GM19395 (cell line): Measurements from ENCODE around the gene OGDH.
"Not testable (repeated sequence)": the region's sequence is repeated elsewhere in the genome, so short reads cannot be mapped to it uniquely, and the experiment has no call there.

Source experiments
- ATAC-seq: cut with Tn5 transposase; IDR thresholded peaks from one replicate; pipeline ENCODE4 v1.9.1; 2021; ENCODE audit warnings: mild to moderate bottlenecking, moderate library complexity; ENCODE audit not compliant: unreplicated experiment

OGDH gene

DNA sequence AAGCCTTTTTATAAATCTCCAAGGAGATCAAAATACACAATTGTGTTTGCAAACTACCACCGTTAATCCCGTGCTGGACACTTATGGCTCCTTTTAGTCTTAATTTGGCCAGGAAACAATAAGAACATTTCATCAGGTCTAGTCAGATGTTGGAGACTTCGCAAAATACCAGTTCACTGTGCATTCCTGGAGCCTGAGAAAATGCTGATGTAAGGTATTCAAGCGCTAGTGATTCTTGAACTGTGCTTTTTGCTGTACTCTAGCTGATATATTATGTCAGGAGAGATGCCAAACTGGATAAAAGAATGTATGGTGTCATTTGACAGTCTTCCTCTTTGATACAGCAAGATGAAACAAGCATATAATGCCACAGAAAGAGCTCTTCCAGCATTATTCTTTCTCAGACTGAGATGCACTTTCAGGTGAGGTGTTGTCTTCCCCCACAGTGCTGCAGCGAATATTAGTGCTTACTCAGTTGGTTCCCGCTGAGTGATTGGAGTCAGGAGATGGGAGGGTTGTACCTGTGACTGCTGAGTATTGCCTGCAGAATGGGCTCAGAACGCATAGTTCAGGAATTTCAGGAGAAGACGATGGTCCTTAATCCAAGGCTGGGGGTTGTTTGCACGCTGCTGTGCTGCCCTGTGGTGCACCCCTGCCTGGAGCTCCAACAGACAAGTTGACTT, 59.2 kb downstream of the OGDH start:
- no peak for ATAC-seq

GRCh38 chr7:44666566-44666965, 60.1 kb downstream of the OGDH start:
- no peak for ATAC-seq

- ATAC-seq: no peak
These were observed 60.8 kb downstream of the OGDH start for GRCh38 chr7:44667190-44667589.

GRCh38 chr7:44671069-44671468, 64.6 kb downstream of the OGDH start:
- ATAC-seq: no peak

GRCh38 chr7:44673324-44673723, 66.9 kb downstream of the OGDH start:
- ATAC-seq: no peak

GRCh38 chr7:44673771-44674170, 67.3 kb downstream of the OGDH start:
- no peak for ATAC-seq

- no peak for ATAC-seq
These were observed 68.0 kb downstream of the OGDH start for GRCh38 chr7:44674381-44674780.

DNA sequence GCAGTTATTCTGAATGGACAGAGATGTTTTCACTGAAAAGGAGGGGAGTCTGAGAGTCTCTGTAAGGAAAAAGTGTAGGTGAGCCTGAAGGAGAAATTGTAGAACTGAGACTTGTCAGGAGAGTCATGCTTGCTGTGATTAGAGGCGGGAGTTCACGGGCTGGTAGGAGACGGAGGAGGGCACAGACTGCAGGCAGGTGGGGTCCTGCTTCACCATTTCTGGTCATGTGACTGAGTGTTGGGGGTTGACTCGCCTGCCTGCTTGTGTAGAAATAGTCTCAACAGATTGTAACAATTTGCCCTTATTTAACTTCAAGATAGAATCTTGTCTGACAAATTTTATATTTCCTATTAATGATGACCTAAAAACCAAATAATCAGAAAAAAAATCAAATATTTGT, 70.3 kb downstream of the OGDH start:
- ATAC-seq: no peak

- ATAC-seq: no peak
These were observed 71.7 kb downstream of the OGDH start for GRCh38 chr7:44678101-44678470.

GRCh38 chr7:44678471-44679179, 72.2 kb downstream of the OGDH start:
- no peak for ATAC-seq

GRCh38 chr7:44681645-44682044, 75.2 kb downstream of the OGDH start:
- no peak for ATAC-seq

- ATAC-seq: no peak
These were observed 79.3 kb downstream of the OGDH start for GRCh38 chr7:44685723-44686122.

- no peak for ATAC-seq
These were observed 83.0 kb downstream of the OGDH start for GRCh38 chr7:44689427-44689826.

DNA sequence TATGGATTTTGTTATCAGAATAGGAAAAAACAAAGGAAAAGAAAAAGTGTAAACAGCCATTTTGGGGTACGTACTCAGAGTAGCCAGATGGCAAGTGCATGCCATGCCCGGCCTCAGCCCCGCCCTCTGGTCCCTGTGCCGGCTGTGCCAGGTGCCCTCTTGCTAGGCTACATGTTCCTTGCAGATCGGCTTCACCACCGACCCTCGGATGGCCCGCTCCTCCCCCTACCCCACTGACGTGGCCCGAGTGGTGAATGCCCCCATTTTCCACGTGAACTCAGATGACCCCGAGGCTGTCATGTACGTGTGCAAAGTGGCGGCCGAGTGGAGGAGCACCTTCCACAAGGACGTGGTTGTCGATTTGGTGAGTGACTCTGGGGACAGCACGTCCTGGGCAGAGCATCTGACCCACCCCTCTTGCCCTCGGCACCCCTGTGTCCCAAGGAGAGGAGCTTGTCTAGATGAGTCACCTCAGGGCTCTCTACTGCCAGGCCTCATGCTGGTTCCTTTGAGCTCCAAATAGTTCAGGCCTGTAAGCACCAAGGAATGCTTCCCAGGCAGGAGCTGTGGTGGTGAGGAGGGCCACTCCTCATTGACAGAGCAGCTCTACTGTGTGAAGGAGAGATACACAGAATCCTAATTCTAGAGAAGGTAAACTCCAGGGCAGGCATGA, 87.3 kb downstream of the OGDH start:
- ATAC-seq: no peak

- no peak for ATAC-seq
These were observed 87.9 kb downstream of the OGDH start for GRCh38 chr7:44694326-44694725.

DNA sequence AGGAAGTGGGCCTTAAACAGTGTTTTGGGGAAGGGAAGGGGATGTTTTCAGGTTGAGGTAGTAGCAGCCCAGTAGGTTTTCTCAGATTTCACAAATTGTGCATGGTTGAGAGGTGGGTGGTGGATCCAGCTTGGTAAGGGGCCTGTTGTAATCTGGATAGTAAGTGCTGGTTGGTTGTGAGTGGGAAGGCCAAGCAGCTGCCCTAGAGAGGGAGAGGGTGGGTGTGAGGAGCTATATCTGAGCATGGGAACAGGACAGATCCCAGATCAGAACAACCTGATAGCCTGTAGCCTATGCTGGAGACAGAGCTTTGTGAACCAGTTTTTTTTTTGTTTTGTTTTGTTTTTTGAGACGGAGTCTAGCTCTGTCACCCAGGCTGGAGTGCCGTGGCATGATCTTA, 88.3 kb downstream of the OGDH start:
- no peak for ATAC-seq

- no peak for ATAC-seq
These were observed 89.3 kb downstream of the OGDH start for GRCh38 chr7:44695756-44696155.

DNA sequence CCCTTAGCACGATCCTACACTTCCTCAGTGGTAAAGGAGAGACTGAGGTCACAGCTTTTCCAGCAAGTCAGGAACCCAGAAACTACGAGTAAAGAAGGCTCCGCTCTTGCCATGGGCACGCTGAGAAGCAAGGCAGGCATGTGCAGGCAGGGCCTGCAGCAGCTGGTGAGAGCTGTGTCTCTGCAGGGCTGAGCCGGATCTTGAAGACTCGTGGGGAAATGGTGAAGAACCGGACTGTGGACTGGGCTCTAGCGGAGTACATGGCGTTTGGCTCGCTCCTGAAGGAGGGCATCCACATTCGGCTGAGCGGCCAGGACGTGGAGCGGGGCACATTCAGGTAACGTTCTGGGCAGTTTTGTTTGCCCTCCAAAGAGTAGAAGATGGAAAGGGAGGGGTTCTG, 90.3 kb downstream of the OGDH start:
- ATAC-seq: no peak

DNA sequence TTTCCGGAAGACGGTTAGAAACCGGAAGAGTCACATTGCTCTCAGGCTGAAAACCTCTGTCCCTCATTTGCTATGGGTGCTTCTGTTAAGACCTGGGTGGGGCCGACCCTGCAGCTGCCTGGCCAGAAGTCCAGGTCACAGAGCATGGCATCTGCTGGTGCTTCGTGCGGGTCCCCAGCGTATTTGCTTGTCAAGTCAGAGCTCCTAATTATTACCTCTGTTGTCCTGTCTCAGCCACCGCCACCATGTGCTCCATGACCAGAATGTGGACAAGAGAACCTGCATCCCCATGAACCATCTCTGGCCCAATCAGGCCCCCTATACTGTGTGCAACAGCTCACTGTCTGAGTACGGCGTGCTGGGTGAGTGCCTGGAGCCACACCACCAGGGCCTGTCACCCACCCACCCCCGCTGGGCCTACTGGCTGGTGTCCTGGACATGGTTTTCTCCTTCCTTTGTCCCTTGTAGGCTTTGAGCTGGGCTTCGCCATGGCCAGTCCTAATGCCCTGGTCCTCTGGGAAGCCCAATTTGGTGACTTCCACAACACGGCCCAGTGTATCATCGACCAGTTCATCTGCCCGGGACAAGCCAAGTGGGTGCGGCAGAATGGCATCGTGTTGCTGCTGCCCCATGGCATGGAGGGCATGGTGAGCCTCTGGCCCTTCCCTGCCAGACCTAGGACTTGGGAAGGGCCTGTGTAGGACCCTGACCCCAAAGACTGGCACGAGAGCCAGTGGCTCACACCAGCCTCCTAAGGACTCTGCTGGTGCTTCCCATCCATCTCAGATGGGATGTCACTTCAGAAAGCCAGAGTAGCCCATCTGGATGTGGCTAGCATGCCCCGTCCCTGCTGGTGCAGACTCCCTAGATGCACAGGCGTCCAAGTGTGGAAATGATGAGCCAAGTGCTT, 91.0 kb downstream of the OGDH start:
- ATAC-seq: no peak

DNA sequence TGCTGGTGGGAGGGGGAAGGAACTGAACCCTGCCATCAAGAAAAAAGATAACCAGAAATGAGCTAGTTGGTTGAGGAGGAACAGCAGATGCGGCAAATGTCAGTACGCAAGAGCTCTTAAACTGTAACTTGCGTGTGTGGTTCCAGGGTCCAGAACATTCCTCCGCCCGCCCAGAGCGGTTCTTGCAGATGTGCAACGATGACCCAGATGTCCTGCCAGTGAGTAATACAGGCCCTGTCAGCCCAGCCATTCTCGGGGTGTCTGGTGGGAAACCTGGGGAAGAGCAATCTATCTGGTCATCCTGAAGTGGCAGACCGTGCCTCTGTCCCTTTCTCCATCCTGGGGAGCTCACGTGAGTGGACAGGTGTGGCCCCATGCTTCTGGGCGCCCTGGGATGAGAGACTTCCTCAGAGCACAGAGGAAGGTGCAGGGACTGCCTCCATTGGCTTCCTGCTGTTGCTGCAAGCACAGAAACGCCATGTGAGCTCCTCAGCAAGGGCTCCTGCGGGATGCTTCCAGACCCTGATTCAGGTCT, 91.7 kb downstream of the OGDH start:
- ATAC-seq: no peak

DNA sequence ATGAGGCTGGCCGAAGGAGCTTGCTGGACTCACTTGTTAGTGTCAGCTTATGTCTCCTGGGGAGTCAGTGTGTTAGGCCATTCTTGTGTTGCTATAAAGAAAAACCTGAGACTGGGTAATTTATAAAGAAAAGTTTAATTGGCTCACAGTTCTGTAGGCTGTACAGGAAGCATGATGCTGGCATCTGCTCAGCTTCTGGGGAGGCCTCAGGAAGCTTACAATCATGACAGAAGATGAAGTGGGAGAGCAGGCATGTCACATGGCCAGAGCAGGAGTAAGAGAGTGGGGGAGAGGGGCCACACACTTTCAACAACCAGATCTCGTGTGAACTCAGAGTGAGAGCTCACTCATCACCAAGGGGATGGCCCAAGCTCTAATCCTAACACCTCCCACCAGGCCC, 93.2 kb downstream of the OGDH start:
- not testable (repeated sequence) for ATAC-seq
